ENCODE results near the gene CLEC2A.

GRCh38 chr12:9907769-9908168, 24.4 kb downstream of the CLEC2A start:
- TF ChIP-seq POLR2AphosphoS5 (IDR thresholded peaks at IDR 0.05; ENCODE audit: low read depth) (no peak), CTCF (conservative IDR thresholded peaks at IDR 0.05; ENCODE audit: low read depth in 2 of 2) (no peak), EZH2 (IDR thresholded peaks at IDR 0.05; ENCODE audit: low read depth, unreplicated experiment) (no peak), REST (IDR thresholded peaks at IDR 0.05; ENCODE audit: unreplicated experiment) (no peak), EZH2phosphoT487 (IDR thresholded peaks at IDR 0.05; ENCODE audit: unreplicated experiment) (no peak), ZNF331 (CRISPR knock-in tag; IDR thresholded peaks at IDR 0.05; ENCODE audit: low read depth) (no peak), NANOG (IDR thresholded peaks at IDR 0.05; ENCODE audit: borderline replicate concordance) (no peak), ETS1 (IDR thresholded peaks at IDR 0.05) (no peak)
